Activated naive CD8-positive, alpha-beta T cell (primary cell): ENCODE measurements around the gene TOM1.
"Not testable (repeated sequence)": the region's sequence is repeated elsewhere in the genome, so short reads cannot be mapped to it uniquely, and the experiment has no call there.

Source experiments
- H3K27ac Mint-ChIP-seq: one replicate; pipeline ENCODE4 v1.8.0; 2021; ENCODE audit warnings: mixed read lengths
- H3K27me3 Mint-ChIP-seq: one replicate; pipeline ENCODE4 v1.8.0; 2021; ENCODE audit warnings: mixed read lengths
- H3K36me3 Mint-ChIP-seq: one replicate; pipeline ENCODE4 v1.8.0; 2021; ENCODE audit warnings: mixed read lengths
- H3K4me1 Mint-ChIP-seq: one replicate; pipeline ENCODE4 v1.8.0; 2021; ENCODE audit warnings: low read depth, mixed read lengths
- H3K4me3 Mint-ChIP-seq: one replicate; pipeline ENCODE4 v1.8.0; 2021; ENCODE audit warnings: mild to moderate bottlenecking, mixed read lengths
- H3K9me3 Mint-ChIP-seq: one replicate; pipeline ENCODE4 v1.8.0; 2021; ENCODE audit warnings: low read depth, mixed read lengths

The TOM1 gene

DNA sequence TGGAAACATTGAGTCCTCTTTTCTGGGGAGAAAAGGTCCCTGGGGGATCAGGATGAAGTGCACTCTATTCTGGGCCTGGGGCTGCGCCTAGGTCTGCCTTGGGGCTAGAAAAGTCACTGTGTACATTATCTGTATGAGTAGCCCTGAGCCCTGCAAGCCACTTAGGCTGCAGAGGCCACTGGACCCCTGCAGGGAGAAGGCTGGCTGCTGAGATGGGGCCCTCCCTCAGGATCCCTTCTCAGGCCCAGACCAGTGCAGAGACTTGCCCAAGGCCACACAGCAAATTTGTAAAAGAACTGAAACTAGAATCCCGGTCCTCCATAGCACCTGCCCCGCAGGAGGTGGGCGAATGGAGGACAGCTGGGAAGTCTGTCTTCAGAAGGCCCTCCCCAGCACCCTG lies 54.4 kb downstream of the TOM1 start:
- Mint-ChIP-seq H3K27me3 (peaks cover 2% of the 10 kb centered on the region), H3K27ac (no peak overlapping the region), H3K36me3 (no peaks in the 10 kb centered on the region), H3K4me1 (peaks cover 22% of the 10 kb centered on the region), H3K9me3 (no peaks in the 10 kb centered on the region), H3K4me3 (no peak overlapping the region)

DNA sequence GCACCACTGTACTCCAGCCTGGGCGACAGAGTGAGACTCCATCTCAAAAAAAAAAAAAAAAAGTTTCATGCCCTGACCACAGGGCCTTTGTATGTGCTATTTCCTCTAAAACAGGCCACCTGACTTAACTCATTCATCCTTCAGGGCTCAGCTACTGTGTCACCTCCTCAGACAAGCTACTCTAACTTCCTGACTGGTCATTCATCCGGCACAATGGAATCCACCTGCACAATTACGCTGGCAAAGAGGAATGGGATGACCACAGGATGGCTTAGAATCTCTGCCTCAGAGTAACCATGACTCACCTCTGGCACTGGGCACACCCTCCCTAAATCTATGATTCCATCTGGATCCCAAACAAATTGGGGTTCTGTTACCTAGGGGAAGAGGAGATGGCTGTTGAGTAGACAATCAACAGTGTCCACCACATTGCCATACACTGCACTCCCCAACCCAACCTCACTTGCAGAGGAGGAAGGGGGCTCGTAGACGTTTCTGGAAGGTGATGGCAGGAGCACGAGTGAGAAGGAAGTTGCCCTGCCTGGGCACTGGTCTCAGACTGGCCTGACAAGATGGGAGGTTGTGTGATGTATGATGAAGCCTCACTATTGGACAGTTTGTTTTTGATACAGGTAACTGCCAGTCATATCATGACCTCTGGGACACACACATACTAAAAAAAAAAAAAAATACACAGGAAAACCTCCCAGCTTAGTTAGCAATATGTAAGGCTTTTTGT lies 58.4 kb downstream of the TOM1 start:
- no peak overlapping the region for H3K27ac Mint-ChIP-seq
- H3K9me3 Mint-ChIP-seq: no peaks in the 10 kb centered on the region

DNA sequence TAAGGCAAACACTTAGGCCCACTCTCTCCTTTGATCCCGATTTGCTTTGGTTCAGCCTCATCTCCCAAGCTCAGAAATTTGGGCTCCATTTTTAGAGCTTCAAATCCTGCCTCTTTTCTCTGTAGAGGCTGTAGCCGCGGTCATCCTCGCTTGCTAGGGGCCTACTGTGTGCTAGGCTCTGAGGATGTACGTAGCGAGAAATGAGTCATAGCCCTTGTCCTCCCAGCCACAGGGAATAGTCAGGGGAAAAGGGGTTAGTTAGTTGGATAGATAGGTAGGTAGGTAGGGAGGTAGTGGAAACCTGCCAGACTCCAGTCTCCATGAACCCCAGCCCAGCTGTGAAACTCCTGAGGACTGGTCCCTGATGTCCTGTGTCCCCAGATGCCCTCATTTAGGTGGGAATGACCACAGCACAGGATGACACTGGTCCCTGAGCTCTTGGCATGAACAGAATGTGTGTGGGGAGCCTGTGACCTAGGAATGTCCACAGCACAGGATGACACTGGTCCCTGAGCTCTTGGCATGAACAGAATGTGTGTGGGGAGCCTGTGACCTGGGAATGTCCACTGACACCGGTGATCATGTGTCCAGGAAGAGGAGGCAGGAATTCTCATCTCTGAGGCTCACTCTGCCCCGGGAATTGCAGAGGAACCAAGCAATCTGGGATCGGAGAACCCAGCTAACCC lies 59.8 kb downstream of the TOM1 start:
- H3K4me1 Mint-ChIP-seq: no peaks in the 10 kb centered on the region
- H3K36me3 Mint-ChIP-seq: no peaks in the 10 kb centered on the region
- peaks cover 2% of the 10 kb centered on the region for H3K27me3 Mint-ChIP-seq
- no peak overlapping the region for H3K4me3 Mint-ChIP-seq
- H3K9me3 Mint-ChIP-seq: no peaks in the 10 kb centered on the region
- no peak overlapping the region for H3K27ac Mint-ChIP-seq

More for the DNA sequence above, 58.4 kb downstream of the TOM1 start:
- H3K4me3 Mint-ChIP-seq: no peak overlapping the region
- H3K36me3 Mint-ChIP-seq: no peaks in the 10 kb centered on the region
- H3K4me1 Mint-ChIP-seq: peaks cover 2% of the 10 kb centered on the region
- H3K27me3 Mint-ChIP-seq: peaks cover 2% of the 10 kb centered on the region

DNA sequence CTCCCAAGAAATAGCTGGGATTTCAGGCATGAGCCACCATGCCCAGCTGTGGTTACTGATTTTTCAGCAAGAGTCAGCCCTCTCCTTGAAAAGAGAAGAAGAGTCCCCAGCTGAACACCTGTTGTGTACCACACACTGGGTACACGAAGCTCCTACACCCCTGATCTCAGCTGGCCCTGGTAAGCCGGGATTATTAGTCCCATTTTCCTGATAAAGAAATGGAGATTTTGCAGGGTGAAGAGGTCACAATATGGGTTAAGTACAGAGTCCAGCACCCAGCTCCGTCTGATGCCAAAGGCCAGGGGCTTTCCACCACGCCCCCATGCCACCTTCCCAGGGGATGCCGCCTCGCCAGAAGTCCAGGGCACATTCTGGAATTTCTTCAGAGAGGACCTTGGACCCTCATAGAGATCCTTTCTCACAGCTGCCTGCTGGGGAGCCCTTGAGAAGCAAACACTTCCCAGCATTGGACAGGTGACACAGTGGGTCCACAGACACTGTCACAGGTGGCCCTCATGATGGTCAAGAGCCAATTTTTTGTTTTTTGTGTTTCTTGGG lies 61.4 kb downstream of the TOM1 start:
- Mint-ChIP-seq H3K4me1 (no peaks in the 10 kb centered on the region), H3K27ac (no peak overlapping the region), H3K9me3 (no peaks in the 10 kb centered on the region), H3K4me3 (no peak overlapping the region), H3K27me3 (peaks cover 6% of the 10 kb centered on the region), H3K36me3 (no peaks in the 10 kb centered on the region)

DNA sequence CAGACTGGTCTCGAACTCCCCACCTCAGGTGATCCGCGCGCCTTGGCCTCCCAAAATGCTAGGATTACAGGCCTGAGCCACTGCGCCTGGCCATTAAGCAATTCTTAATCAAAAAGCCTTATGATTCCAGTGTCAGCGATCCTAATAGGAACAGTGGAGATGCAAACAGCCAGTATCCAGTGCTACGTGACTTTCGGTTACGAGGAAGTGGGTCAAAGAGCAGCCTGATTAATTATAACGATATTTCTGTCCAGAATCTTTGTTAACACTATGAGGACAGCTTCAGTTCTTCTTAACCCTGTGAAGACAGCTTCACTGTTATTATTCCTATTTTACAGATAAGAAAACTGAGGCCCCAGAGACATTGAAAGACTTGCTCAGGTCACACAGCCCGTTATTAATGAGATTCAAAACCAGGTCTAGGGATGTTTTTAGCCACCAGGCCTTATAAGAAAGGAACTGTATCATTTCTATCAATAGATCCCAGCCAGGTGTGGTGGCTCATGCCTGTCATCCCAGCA lies 63.9 kb downstream of the TOM1 start:
- Mint-ChIP-seq H3K27me3 (peaks cover 11% of the 10 kb centered on the region), H3K4me3 (no peak overlapping the region), H3K9me3 (no peaks in the 10 kb centered on the region), H3K36me3 (no peaks in the 10 kb centered on the region), H3K27ac (no peak overlapping the region), H3K4me1 (no peaks in the 10 kb centered on the region)

DNA sequence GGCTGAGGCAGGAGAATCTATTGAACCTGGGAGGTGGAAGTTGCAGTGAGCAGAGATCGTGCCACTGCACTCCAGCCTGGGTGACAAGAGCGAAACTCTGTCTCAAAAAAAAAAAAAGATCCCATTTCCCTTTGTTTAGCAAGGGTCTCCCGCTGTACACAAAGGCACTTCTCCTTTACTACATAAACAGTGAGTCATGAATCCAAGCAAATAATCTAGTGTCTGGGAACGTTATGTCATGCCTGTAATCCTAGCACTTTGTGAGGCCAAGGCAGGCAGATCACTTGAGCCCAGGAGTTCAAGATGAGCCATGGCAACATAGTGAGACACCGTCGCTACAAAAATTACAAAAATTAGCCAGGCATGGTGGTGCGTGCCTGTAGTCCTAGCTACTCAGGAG lies 64.5 kb downstream of the TOM1 start:
- H3K4me3 Mint-ChIP-seq, H3K9me3 Mint-ChIP-seq, H3K27ac Mint-ChIP-seq, H3K36me3 Mint-ChIP-seq, H3K4me1 Mint-ChIP-seq: not testable (repeated sequence)
- peaks cover 12% of the 10 kb centered on the region for H3K27me3 Mint-ChIP-seq

DNA sequence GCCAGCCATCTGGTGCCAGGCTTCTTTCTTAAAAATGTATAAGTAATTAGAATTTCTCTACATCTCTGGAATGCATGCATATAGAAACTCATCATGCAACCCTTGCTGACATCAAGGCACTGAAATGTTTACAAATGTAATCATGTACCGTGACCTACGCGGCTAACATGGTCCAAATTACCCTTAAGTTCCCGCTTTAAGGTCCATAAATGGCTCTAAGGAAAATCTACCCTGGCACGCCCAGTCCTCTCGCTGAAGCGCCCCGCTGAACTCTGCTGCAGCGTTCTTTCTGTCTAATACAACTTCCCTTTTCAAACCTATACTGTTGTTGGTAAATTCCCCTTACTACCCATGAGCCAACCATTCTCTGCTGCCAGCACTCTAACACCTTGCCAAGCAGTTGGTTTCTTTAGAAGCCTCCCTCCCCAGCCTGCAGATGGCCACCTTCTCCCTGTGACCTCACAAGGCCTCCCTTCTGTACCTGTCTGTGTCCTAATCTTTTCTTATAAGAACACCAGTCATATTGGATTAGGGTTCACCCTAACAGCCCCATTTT lies 67.7 kb downstream of the TOM1 start:
- Mint-ChIP-seq H3K27ac (no peak overlapping the region), H3K4me1 (peaks cover 4% of the 10 kb centered on the region)

DNA sequence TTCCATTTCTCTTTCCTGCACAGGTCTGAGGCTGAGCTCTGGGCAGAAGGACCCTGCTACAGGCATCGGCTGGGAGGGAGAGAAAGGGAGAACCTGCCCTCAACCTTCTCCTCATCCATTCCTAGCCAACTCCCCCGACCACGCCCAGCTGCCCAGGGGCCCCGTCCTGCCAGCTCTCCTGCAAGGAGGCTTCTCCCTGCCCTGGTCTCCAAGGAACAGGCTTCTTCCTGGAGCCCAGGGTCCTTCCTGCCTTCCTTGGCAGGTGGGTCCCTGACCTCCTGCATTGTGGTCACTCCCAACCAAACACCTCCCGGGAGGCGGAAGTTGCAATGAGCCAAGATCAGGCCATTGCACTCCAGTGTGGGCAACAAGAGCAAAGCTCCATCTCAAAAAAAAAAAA lies 68.7 kb downstream of the TOM1 start:
- H3K36me3 Mint-ChIP-seq: no peaks in the 10 kb centered on the region
- H3K9me3 Mint-ChIP-seq: no peaks in the 10 kb centered on the region
- H3K4me3 Mint-ChIP-seq: no peak overlapping the region
- peaks cover 12% of the 10 kb centered on the region for H3K27me3 Mint-ChIP-seq
- no peak overlapping the region for H3K27ac Mint-ChIP-seq
- peaks cover 4% of the 10 kb centered on the region for H3K4me1 Mint-ChIP-seq

More for the DNA sequence above, 67.7 kb downstream of the TOM1 start:
- H3K27me3 Mint-ChIP-seq: peaks cover 12% of the 10 kb centered on the region
- H3K4me3 Mint-ChIP-seq: no peak overlapping the region
- no peaks in the 10 kb centered on the region for H3K9me3 Mint-ChIP-seq
- no peaks in the 10 kb centered on the region for H3K36me3 Mint-ChIP-seq

DNA sequence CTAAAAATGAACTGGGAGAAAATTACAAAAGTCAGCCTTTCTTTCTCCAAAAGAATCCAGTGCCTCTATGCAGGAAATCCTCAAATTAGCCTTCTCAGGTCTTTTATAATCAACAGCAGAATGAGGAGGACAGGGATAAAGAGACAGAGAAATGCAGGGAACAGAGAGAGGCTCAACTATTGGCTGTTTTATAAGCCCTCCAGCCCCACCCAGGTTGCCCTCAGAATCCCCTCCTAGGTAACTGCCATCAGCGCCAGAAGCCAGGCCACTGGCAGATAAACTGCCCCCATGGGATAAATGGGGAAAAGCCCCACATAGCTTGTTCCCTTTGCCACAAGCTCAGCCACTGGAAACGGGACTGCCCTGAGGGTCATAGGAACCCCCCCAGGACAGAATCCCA lies 70.3 kb downstream of the TOM1 start:
- H3K9me3 Mint-ChIP-seq: no peaks in the 10 kb centered on the region
- H3K36me3 Mint-ChIP-seq: no peaks in the 10 kb centered on the region
- peaks cover 12% of the 10 kb centered on the region for H3K27me3 Mint-ChIP-seq

DNA sequence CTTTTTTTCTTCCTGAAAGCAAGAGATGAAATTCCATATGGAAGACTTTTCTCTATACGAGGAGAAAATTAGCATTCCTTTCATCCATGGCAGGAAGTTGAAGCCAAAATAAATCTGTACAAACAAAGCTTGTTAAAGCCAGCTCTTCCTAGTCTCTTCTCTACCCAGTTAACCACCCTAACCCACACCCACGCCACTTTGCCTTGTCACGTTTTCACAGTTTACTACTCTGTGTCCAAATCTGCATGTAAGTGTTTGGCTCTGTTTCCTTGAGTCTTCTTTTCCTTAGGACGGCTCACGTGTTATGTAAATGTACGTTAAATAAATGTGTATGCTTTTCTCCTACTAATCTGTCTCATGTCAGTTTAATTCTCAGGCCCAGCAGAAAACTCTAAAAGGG lies 74.1 kb downstream of the TOM1 start:
- H3K36me3 Mint-ChIP-seq: no peaks in the 10 kb centered on the region
- peaks cover under 1% of the 10 kb centered on the region for H3K27me3 Mint-ChIP-seq
- no peak overlapping the region for H3K27ac Mint-ChIP-seq
- H3K4me1 Mint-ChIP-seq: peaks cover 19% of the 10 kb centered on the region
- H3K4me3 Mint-ChIP-seq: no peak overlapping the region
- H3K9me3 Mint-ChIP-seq: no peaks in the 10 kb centered on the region

More for the DNA sequence above, 70.3 kb downstream of the TOM1 start:
- Mint-ChIP-seq H3K27ac (no peak overlapping the region), H3K4me3 (no peak overlapping the region), H3K4me1 (peaks cover 4% of the 10 kb centered on the region)

DNA sequence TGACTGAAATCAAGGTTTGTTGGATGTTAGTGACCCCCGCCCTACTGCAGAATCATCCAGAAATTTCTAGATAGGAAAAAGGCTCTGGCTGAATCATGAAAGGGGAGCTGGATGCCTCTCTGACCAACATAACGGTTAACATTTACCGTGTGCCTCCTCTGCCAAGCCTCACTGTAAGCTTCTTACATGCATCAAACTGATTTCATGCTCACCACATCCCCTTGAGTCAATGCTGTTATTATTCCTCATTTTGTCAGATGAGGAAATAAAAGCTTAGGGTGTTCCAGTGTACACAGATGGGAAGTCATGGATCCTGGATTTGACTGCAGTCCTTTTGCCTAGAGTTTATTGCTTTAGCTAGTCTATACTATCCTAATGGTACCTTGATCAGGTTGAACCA lies 75.3 kb downstream of the TOM1 start:
- H3K9me3 Mint-ChIP-seq: no peaks in the 10 kb centered on the region
- no peak overlapping the region for H3K27ac Mint-ChIP-seq
- H3K36me3 Mint-ChIP-seq: no peaks in the 10 kb centered on the region
- peaks cover 1% of the 10 kb centered on the region for H3K27me3 Mint-ChIP-seq
- H3K4me3 Mint-ChIP-seq: no peak overlapping the region
- H3K4me1 Mint-ChIP-seq: peaks cover 19% of the 10 kb centered on the region

DNA sequence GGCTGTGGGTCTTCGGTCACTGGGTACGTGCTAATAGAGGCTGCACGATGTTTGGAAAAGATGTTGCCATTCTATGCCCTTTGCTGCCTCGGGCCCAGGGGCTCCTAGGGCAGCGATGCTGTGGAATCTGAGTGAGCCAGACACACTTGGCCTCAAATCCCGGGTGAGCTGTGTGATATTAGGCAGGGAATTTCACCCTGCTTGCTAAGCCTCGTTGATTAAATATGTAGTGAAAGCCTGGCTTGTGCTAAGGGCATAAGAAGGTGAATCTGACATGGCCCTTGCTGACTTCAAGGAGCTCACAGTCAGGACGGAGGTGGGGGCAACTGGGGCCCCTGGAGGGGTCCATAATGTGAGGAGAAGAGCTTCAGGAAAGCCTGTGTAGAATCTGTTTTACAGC lies 75.8 kb downstream of the TOM1 start:
- Mint-ChIP-seq H3K27ac (no peak overlapping the region), H3K4me1 (peaks cover 19% of the 10 kb centered on the region), H3K4me3 (no peak overlapping the region)

DNA sequence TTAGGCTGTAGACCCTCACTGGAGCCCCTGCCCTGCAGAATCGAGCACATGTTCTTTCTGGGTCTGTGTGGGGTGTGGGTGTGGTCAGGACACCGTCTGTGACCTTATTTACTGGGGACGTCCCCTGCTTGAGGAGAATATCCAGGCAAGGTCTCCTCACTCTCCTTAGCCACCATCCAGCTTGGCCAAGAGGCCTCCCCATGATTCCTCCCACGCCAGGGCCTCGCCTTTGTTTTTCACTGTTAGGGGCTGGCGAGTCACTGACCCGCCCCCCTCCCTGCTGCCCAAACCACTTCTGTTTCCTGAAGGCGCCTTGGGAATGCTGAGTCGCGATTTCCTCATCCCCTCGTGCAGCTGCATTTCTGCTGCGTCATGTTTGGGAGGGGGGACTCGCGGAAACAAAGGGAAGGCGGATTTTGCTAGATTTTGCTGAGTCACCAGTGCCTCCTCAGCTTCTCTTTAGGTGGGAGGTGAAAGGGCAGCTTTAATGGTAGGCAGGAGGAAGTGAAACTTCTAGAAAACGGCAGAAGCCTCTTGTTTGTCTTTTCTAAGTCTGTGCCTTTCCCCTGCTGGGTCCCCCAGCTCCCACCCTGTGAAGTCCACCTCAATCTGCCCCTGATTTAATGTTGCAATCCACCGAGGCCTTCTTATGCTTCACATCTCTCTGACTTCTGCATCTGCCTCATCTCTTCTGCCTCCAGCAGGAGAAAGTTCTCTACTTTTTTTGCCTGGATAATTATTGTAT lies 77.2 kb downstream of the TOM1 start:
- H3K36me3 Mint-ChIP-seq: no peaks in the 10 kb centered on the region
- peaks cover 5% of the 10 kb centered on the region for H3K27me3 Mint-ChIP-seq
- no peaks in the 10 kb centered on the region for H3K9me3 Mint-ChIP-seq
- peaks cover 23% of the 10 kb centered on the region for H3K4me1 Mint-ChIP-seq
- H3K27ac Mint-ChIP-seq: peak overlapping the region; percentile 61
- H3K4me3 Mint-ChIP-seq: no peak overlapping the region

More for the DNA sequence above, 75.8 kb downstream of the TOM1 start:
- Mint-ChIP-seq H3K36me3 (no peaks in the 10 kb centered on the region), H3K9me3 (no peaks in the 10 kb centered on the region), H3K27me3 (peaks cover 2% of the 10 kb centered on the region)

DNA sequence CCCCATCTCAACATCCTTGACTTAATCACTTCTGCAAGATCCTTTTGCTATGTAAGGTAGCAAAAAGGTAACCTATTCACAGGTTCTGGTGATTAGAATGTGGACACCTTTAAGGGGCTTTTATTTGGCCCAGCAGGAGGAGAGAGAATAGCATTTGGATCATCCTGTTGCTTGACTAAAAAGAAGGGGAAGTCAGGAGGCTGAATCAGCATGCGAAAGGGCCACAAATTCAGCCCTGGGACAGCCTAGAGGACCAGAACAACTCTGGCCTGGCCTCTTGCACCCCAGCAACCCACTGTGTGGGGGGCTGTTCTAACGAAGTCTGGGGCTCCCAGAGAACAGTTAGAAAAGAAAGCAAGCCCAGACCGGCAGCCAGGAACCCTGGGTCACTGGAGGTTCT lies 78.0 kb downstream of the TOM1 start:
- no peak overlapping the region for H3K27ac Mint-ChIP-seq
- no peak overlapping the region for H3K4me3 Mint-ChIP-seq
- no peaks in the 10 kb centered on the region for H3K36me3 Mint-ChIP-seq
- no peaks in the 10 kb centered on the region for H3K9me3 Mint-ChIP-seq
- peaks cover 7% of the 10 kb centered on the region for H3K27me3 Mint-ChIP-seq
- H3K4me1 Mint-ChIP-seq: peaks cover 20% of the 10 kb centered on the region
